DMS 273 (cell line): ENCODE data around the gene EVI2B.
"Not testable (repeated sequence)": the region's sequence is repeated elsewhere in the genome, so short reads cannot be mapped to it uniquely, and the experiment has no call there.

Experiments used
- DNase-seq: peaks from one replicate; lab custom pipeline; 2025; ENCODE audit not compliant: unreplicated experiment; lab: John Stamatoyannopoulos, UW

EVI2B gene

DNA sequence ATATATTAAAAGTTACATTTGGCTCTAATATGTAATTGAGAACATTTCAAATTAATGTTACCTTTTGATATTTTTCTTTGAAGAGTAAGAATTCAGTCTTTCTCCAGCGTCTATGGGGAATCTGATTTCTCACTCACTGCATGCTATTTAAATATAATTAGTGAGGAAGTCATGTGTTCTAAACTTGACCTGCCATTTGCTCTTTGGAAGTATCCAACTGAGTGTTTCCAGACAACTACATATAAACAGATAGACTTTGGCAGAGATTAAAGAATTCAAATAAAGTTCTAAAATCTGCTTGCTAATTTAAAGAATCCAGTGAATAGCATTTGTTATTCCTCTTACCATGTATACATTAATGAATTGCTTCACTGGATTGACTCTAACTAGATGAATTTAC is 40.3 kb downstream of the EVI2B start:
- no peak for DNase-seq

- no peak for DNase-seq
Observed at GRCh38 chr17:31272803-31273202, 41.1 kb downstream of the EVI2B start.

DNA sequence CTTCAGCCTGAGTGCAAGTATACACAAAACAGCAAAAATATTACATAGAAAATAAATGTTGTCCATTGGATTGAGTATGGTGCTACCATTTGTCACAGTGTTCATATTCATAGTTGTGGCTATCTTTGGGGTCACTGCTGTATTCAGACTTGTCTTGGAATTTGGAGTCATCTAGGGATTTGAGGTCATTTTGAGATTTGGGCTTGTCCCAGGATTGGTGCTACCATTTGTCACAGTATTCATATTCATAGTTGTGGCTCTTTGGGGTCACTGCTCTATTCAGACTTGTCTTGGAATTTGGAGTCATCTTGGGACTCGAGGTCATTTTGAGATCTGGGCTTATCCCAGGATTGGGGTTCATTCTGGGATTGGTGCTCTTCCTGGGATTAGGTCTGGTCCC is 41.6 kb downstream of the EVI2B start:
- no peak for DNase-seq

DNA sequence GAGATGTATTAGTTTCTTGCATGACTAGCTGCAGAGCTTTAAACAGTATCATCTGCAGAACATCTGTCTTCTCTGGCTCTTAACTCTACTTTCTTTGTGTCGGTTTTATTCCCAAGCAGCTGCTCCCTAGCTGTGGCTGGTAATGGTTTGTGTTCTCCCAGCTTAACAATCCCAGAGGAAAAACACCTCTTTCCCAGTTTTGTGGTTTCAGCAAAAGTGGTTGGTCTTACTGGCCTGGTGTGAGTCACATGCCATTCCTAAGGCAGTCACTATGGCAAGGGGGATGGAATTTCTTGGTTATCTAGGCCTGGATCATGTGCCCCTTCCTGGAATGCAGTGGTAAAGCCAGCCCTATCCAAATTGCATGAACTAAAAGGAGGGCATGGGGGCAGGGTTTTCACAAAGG is 44.3 kb downstream of the EVI2B start:
- DNase-seq = peak; percentile 8

- DNase-seq = no peak
Observed at GRCh38 chr17:31269036-31269577, 44.7 kb downstream of the EVI2B start.

- no peak for DNase-seq
Observed at GRCh38 chr17:31266042-31266441, 47.8 kb downstream of the EVI2B start.

DNA sequence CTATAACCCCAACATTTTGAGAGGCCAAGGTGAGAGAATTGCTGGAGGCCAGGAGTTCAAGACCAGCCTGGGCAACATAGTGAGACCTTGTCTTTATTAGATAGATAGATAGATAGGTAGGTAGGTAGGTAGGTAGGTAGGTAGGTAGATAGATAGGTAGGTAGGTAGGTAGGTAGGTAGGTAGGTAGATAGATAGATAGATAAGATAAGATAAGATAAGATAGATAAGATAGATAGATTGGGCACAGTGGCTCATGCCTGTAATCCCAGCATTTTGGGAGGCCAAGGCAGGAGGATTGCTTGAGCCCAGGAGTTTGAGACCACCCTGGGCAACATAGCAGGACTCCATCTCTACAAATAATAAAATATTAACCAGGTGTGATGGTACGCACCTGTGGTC is 50.9 kb downstream of the EVI2B start:
- not testable (repeated sequence) for DNase-seq

DNA sequence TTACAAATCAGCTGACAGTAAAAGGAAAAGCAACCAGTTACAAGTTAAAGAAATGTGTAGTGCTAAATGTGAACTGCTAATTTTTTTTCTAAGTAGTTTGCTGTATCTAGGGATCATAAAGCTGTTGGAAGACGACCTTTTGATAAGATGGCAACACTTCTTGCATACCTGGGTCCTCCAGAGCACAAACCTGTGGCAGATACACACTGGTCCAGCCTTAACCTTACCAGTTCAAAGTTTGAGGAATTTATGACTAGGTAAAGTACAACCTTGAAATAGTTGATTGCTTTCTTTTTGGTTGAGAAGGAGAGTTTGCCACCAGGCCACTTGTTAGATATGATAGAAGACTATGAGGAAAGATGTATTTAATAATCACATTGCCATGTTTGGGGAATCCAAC is 52.3 kb downstream of the EVI2B start:
- DNase-seq = no peak

DNA sequence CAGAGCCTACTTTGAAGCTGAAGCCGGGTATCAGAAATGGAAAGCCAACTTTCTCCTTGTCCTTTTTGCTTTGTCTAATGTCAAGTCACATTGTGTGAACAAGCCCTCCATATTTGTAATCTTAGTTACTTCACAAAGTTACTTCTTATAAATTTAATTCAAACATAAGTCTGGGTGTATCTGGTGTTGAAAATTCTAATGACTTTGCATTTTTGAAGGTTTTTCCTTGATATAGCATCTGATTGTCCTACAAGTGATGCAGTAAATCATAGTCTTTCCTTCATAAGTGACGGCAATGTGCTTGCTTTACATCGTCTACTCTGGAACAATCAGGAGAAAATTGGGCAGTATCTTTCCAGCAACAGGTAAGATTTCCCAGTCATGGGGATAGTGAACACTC is 53.7 kb downstream of the EVI2B start:
- DNase-seq = no peak

DNA sequence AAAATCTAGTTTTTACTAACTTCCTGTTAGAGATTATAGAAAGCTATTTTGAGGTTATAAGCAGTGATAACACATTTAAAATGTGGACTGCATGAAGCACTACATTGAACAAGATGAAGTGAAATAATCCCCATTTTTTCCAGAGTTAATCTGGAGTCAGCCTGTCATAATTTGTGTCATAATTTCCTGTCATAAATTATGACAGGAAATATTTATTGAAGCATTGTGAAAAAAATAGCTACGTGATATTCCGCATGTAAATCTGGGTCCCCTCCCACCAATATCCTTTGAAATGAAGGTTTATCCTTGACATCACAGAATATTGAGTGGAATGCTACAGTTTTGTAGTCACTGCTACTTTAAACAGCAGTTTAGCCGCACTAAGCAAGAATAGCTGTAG is 56.9 kb downstream of the EVI2B start:
- DNase-seq = no peak

DNA sequence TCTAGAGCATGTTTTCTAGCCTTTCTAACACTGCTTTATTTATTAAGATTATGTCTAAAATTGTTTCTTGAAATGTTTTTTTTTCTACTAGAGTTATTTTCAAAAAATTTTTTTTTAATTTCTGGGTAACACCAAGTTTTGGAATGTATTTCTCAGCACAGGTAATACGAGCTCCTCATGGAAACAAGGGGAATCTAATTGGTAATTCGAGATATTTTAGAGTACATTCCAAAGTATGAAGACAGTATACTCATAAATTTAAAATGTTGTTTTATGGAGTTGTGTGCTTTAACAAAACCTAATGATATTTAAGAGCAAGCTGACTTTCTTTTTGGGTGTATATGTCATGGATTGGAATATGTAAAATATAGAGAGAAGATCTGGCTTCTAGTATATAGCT is 59.2 kb downstream of the EVI2B start:
- DNase-seq = no peak
